ENCODE measurements around the gene WNT2.

Gene WNT2

DNA sequence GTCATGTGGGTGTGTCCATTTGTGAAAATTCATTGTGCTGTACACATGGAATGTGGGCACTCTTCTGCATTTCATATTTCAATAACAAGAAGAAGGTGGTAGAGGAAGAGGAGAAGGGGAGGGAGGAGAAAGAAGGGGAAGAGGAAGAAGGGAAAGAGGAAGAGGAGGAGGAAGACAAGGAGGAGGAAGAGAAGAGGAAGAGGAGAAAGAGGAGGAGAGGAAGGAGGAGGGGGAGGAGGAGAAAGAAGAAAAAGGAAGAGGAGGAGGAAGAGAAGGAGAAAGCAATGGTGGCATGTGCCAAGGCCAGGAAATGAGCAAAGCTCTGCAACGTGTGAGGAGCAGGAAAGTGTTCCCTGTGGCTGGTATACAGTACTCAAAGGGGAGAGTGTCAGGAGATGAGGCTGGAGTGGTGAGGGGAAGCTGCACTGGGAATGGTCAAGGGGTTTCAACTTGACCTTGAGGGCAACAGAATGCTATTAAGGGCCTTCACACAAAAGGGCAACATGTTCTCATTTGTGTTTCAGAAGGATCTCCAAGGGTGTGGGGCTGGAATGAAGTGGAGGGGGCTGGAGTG is 40.5 kb downstream of the WNT2 start:
- TF ChIP-seq POLR2A (IDR thresholded peaks at IDR 0.05; ENCODE audit: low read depth, low read length), result no peak
- TF ChIP-seq POLR2AphosphoS5 (IDR thresholded peaks at IDR 0.05; ENCODE audit: low read depth, low read length), result no peak
- no peak for TF ChIP-seq SPI1 (IDR thresholded peaks at IDR 0.05; ENCODE audit: low read depth, low read length)
- TF ChIP-seq PAX5 (IDR thresholded peaks at IDR 0.05; ENCODE audit: insufficient read depth, low read length, severe bottlenecking), result no peak
- TF ChIP-seq TAF1 (IDR thresholded peaks at IDR 0.05; ENCODE audit: low read depth, low read length), result no peak
- no peak for TF ChIP-seq POU2F2 (IDR thresholded peaks at IDR 0.05; ENCODE audit: low read depth, low read length)
- no peak for DNase-seq (ENCODE audit: insufficient read length, low spot score)
- no peak for FAIRE-seq

- DNase-seq (ENCODE audit: insufficient read length, low spot score), result no peak
- no peak for FAIRE-seq
- TF ChIP-seq POU2F2 (IDR thresholded peaks at IDR 0.05; ENCODE audit: low read depth, low read length) (no peak), TAF1 (IDR thresholded peaks at IDR 0.05; ENCODE audit: low read depth, low read length) (no peak), POLR2A (IDR thresholded peaks at IDR 0.05; ENCODE audit: low read depth, low read length) (no peak), POLR2AphosphoS5 (IDR thresholded peaks at IDR 0.05; ENCODE audit: low read depth, low read length) (no peak)
These were observed 41.3 kb downstream of the WNT2 start for GRCh38 chr7:117281562-117281961.

- DNase-seq (ENCODE audit: insufficient read length, low spot score) (no peak), FAIRE-seq (no peak)
- no peak for TF ChIP-seq POLR2AphosphoS5 (IDR thresholded peaks at IDR 0.05; ENCODE audit: low read depth, low read length)
- no peak for TF ChIP-seq PAX5 (IDR thresholded peaks at IDR 0.05; ENCODE audit: insufficient read depth, low read length, severe bottlenecking)
- TF ChIP-seq POU2F2 (IDR thresholded peaks at IDR 0.05; ENCODE audit: low read depth, low read length), result no peak
- TF ChIP-seq TAF1 (IDR thresholded peaks at IDR 0.05; ENCODE audit: low read depth, low read length), result no peak
- no peak for TF ChIP-seq SPI1 (IDR thresholded peaks at IDR 0.05; ENCODE audit: low read depth, low read length)
- TF ChIP-seq POLR2A (IDR thresholded peaks at IDR 0.05; ENCODE audit: low read depth, low read length), result no peak
These were observed 42.8 kb downstream of the WNT2 start for GRCh38 chr7:117279931-117280557.

DNA sequence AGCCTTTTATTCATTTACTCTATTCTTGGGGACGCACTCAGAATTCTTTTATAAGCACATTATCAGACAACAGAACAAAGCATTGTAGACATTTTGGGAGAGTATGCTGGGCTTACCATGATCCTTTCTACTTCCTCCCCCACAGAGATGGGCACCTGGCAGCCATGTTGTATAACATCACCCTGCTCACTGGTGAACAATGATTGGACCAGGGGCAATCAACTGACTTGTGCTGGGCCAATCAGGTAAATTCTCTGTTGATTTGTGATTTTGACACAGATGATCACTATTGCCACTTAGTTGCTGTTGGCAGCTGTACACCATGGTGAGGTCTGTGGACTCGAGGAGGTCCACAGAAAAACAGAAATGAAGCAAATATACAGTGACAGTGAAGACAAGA is 43.7 kb downstream of the WNT2 start:
- FAIRE-seq (no peak), DNase-seq (ENCODE audit: insufficient read length, low spot score) (no peak)
- TF ChIP-seq POLR2AphosphoS5 (IDR thresholded peaks at IDR 0.05; ENCODE audit: low read depth, low read length) (no peak), TAF1 (IDR thresholded peaks at IDR 0.05; ENCODE audit: low read depth, low read length) (no peak), SPI1 (IDR thresholded peaks at IDR 0.05; ENCODE audit: low read depth, low read length) (no peak), POLR2A (IDR thresholded peaks at IDR 0.05; ENCODE audit: low read depth, low read length) (no peak), PAX5 (IDR thresholded peaks at IDR 0.05; ENCODE audit: insufficient read depth, low read length, severe bottlenecking) (no peak), POU2F2 (IDR thresholded peaks at IDR 0.05; ENCODE audit: low read depth, low read length) (no peak)

DNA sequence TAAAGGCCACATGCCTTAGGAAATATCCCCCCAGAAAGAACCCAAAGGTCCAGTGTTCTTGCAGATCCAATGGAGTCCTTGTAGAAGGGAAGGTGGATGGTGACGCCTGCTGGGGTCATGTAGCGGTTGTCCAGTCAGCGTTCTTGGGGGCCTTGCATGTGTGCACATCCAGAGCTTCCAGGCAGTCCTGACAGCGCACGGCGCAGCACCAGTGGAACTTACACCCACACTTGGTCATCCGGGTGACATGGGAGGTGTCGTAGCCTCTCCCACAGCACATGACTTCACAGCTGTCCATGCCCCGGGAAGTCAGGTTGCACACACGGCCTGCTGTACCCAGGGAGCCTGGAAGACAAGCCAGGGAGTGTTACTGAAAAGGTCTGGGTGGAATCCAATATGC is 44.8 kb downstream of the WNT2 start:
- DNase-seq (ENCODE audit: insufficient read length, low spot score), result no peak
- no peak for FAIRE-seq
- TF ChIP-seq SPI1 (IDR thresholded peaks at IDR 0.05; ENCODE audit: low read depth, low read length) (no peak), TAF1 (IDR thresholded peaks at IDR 0.05; ENCODE audit: low read depth, low read length) (no peak), POLR2A (IDR thresholded peaks at IDR 0.05; ENCODE audit: low read depth, low read length) (no peak), POU2F2 (IDR thresholded peaks at IDR 0.05; ENCODE audit: low read depth, low read length) (no peak), PAX5 (IDR thresholded peaks at IDR 0.05; ENCODE audit: insufficient read depth, low read length, severe bottlenecking) (no peak), POLR2AphosphoS5 (IDR thresholded peaks at IDR 0.05; ENCODE audit: low read depth, low read length) (no peak)

GRCh38 chr7:117277576-117277975 is 45.3 kb downstream of the WNT2 start:
- DNase-seq (ENCODE audit: insufficient read length, low spot score) (no peak), FAIRE-seq (no peak)
- TF ChIP-seq TAF1 (IDR thresholded peaks at IDR 0.05; ENCODE audit: low read depth, low read length) (no peak), POLR2AphosphoS5 (IDR thresholded peaks at IDR 0.05; ENCODE audit: low read depth, low read length) (no peak), POLR2A (IDR thresholded peaks at IDR 0.05; ENCODE audit: low read depth, low read length) (no peak), PAX5 (IDR thresholded peaks at IDR 0.05; ENCODE audit: insufficient read depth, low read length, severe bottlenecking) (no peak), POU2F2 (IDR thresholded peaks at IDR 0.05; ENCODE audit: low read depth, low read length) (no peak), SPI1 (IDR thresholded peaks at IDR 0.05; ENCODE audit: low read depth, low read length) (no peak)

DNA sequence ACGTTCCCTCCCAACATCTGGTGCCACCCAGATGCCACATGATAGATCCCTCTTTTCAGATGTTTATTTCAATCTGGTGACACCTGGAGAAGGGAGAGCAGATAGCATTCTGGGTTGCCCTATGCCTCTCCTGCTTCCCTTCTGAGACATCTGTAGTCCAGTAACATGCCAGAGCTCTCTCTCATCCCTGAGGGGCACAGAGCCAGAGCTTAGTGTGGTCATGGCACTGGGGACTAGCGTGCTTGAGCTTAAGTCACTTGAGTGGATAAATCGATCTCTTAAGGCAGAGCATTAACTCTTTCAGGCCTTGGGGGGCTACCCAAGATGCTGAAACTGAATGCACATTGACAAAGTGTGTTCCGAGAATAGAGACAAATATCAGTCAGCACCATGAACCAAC is 47.9 kb downstream of the WNT2 start:
- TF ChIP-seq POLR2A (IDR thresholded peaks at IDR 0.05; ENCODE audit: low read depth, low read length), result no peak
- no peak for TF ChIP-seq TAF1 (IDR thresholded peaks at IDR 0.05; ENCODE audit: low read depth, low read length)
- no peak for FAIRE-seq
- DNase-seq (ENCODE audit: insufficient read length, low spot score), result no peak

DNA sequence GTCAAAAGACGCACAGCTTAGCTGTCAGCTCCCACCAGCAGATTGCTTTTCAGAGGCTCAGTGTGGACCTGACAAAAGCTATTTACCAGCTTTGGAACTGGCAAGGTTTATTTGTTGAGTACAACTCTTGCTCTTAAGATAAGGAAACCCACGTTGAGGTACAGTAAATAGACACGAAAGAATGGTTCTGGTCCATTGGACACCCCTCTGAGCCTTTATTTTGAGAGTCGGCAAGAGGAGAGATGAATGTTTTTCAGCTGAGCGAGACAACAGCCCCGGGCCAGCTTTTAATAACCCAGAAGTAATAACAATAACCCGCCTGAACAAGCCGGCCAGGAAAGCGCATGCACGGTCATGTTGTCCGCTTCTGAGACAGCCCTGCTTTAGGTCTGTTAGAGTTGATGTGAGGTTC is 49.0 kb downstream of the WNT2 start:
- FAIRE-seq, result no peak
- TF ChIP-seq TAF1 (IDR thresholded peaks at IDR 0.05; ENCODE audit: low read depth, low read length) (no peak), SPI1 (IDR thresholded peaks at IDR 0.05; ENCODE audit: low read depth, low read length) (no peak), POLR2AphosphoS5 (IDR thresholded peaks at IDR 0.05; ENCODE audit: low read depth, low read length) (no peak), POU2F2 (IDR thresholded peaks at IDR 0.05; ENCODE audit: low read depth, low read length) (no peak), PAX5 (IDR thresholded peaks at IDR 0.05; ENCODE audit: insufficient read depth, low read length, severe bottlenecking) (no peak), POLR2A (IDR thresholded peaks at IDR 0.05; ENCODE audit: low read depth, low read length) (no peak)
- DNase-seq (ENCODE audit: insufficient read length, low spot score), result no peak

DNA sequence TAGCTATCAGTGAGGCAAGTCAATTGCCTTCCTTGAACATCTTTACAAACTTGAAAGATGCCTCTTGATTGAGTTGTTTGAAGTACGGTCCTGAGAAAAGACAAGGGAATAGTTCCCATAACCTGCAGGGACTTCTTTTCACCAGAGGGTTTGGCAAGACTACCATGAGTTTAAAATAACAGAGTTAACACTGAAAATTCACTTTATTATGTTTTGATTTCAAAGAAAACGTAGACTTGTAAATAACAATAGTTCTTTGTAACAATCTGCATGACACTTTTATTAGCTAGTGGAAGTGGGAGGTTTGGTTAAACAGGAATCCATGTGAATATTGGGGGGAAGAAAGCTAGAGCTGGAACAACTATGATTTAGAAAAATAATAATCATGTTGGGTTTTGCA is 49.5 kb downstream of the WNT2 start:
- no peak for TF ChIP-seq PAX5 (IDR thresholded peaks at IDR 0.05; ENCODE audit: insufficient read depth, low read length, severe bottlenecking)
- no peak for TF ChIP-seq POU2F2 (IDR thresholded peaks at IDR 0.05; ENCODE audit: low read depth, low read length)
- TF ChIP-seq POLR2A (IDR thresholded peaks at IDR 0.05; ENCODE audit: low read depth, low read length), result no peak
- no peak for TF ChIP-seq POLR2AphosphoS5 (IDR thresholded peaks at IDR 0.05; ENCODE audit: low read depth, low read length)
- TF ChIP-seq SPI1 (IDR thresholded peaks at IDR 0.05; ENCODE audit: low read depth, low read length), result no peak
- TF ChIP-seq TAF1 (IDR thresholded peaks at IDR 0.05; ENCODE audit: low read depth, low read length), result no peak
- FAIRE-seq (no peak), DNase-seq (ENCODE audit: insufficient read length, low spot score) (no peak)
